Measurements from ENCODE around the gene TMEM18. TPM values are rescaled to one million over a fixed set of nuclear protein-coding genes. Genes with fewer than 3 reads are reported as not detected.
"Not testable (repeated sequence)": the region's sequence is repeated elsewhere in the genome, so short reads cannot be mapped to it uniquely, and the experiment has no call there.

TMEM18 gene
- total RNA-seq, 4 donors from 2014 or later: 15.1 to 20.5 (median 17.1) TPM

DNA sequence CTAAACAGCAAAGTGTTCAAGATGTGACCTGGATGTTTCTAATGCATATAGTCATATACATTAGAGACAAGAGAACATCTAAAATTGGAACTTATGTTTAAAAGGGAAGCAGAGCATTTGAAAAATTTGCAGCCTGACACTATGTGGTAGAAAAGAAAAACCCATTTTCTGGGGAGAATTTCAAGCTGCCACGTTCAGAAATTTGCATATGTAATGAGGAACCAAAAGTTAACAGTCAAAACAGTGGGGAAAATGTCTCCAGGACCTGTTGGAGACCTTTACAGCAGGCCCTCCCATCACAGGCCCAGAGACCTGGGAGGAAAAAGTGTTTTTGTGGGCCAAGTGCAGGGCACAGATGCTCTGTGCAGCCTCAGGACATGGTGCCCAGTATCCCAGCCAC is 8.2 kb upstream of the TMEM18 start:
- intact Hi-C loops (cut with DNase I; ENCODE audit: low total_unique reads): no loop called here
- WGBS, 2 donors: 70 to 74% methylated on average over 1 of the region's 1 CpG
- no peak for DNase-seq (ENCODE audit: low spot score in 2 of 2)
- no peak overlapping the region for H3K4me3 ChIP-seq (ENCODE audit: low read depth, poor library complexity, severe bottlenecking)
- no peak for TF ChIP-seq POLR2A (IDR thresholded peaks at IDR 0.05)
- TF ChIP-seq, protein P1, sequence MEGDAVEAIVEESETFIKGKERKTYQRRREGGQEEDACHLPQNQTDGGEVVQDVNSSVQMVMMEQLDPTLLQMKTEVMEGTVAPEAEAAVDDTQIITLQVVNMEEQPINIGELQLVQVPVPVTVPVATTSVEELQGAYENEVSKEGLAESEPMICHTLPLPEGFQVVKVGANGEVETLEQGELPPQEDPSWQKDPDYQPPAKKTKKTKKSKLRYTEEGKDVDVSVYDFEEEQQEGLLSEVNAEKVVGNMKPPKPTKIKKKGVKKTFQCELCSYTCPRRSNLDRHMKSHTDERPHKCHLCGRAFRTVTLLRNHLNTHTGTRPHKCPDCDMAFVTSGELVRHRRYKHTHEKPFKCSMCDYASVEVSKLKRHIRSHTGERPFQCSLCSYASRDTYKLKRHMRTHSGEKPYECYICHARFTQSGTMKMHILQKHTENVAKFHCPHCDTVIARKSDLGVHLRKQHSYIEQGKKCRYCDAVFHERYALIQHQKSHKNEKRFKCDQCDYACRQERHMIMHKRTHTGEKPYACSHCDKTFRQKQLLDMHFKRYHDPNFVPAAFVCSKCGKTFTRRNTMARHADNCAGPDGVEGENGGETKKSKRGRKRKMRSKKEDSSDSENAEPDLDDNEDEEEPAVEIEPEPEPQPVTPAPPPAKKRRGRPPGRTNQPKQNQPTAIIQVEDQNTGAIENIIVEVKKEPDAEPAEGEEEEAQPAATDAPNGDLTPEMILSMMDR (IDR thresholded peaks at IDR 0.05): no peak

DNA sequence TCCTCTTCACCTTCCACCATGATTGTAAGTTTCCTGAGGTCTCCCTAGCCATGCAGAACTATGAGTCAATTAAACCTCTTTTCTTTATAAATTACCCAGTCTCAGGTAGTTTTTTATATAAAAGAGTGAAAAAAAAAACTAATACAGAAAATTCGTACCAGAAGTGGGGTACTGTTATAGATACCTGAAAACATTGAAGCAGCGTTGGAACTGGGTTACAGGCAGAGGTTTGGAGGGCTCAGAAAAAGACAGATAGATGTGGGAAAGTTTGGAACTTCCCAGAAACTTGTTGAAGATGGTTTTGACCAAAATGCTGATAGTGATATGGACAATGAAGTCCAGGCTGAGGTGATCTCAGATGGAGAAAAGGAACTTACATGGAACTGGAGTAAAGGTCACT is 7.7 kb upstream of the TMEM18 start:
- H3K4me3 ChIP-seq (ENCODE audit: low read depth, poor library complexity, severe bottlenecking); intact Hi-C loops (cut with DNase I; ENCODE audit: low total_unique reads); DNase-seq (ENCODE audit: low spot score in 2 of 2): not testable (repeated sequence)
- 91 to 96% methylated on average over 2 of the region's 2 CpGs for WGBS, 2 donors

DNA sequence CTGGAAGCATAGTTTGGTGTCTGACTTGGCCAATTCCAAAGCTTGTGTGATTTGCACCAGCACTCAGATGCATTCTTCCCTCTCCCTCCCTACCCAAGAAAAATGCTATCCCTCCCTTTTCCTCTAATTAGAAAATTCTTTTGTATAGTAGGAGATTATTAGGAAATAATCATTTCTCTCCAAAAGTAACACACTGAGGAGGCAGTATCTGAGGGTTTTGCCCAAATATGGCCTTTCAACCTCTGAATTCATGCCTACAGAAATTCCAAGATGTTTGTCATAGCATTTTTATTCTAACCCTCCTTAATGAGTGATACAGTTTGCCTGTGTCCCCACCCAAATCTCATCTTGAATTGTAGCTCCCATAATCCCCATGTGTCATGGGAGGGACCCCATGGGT is 5.0 kb upstream of the TMEM18 start:
- H3K4me3 ChIP-seq (ENCODE audit: low read depth, poor library complexity, severe bottlenecking): no peak overlapping the region
- TF ChIP-seq POLR2A (IDR thresholded peaks at IDR 0.05): no peak
- TF ChIP-seq, protein P1 (IDR thresholded peaks at IDR 0.05): no peak
- intact Hi-C loops (cut with DNase I; ENCODE audit: low total_unique reads): no loop called here
- no peak for DNase-seq (ENCODE audit: low spot score in 2 of 2)

DNA sequence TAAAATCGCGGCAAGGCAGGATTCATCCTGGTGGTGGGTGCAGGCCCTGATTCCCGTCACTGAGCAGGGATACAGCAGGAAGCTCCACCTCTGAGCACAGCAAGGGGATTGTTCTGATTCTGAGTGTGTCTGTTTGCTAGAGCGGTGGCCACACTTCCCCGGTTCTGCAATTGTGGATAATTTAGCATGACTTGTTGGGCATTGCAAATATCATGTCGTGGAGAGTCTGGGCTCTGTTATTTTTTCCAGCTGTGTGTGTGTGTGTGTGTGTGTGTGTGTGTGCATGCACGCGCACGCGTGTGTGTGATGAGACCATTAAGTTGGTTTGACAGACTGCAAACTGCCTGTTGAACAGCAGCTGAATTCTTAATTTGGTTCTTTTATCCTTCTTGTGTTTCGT is 4.1 kb upstream of the TMEM18 start:
- no peak for TF ChIP-seq POLR2A (IDR thresholded peaks at IDR 0.05)
- TF ChIP-seq, protein P1 (IDR thresholded peaks at IDR 0.05): no peak
- no peak overlapping the region for H3K4me3 ChIP-seq (ENCODE audit: low read depth, poor library complexity, severe bottlenecking)
- intact Hi-C loops (cut with DNase I; ENCODE audit: low total_unique reads): no loop called here
- no peak for DNase-seq (ENCODE audit: low spot score in 2 of 2)
- WGBS, 2 donors: 67 to 79% methylated on average over 11 of the region's 11 CpGs

DNA sequence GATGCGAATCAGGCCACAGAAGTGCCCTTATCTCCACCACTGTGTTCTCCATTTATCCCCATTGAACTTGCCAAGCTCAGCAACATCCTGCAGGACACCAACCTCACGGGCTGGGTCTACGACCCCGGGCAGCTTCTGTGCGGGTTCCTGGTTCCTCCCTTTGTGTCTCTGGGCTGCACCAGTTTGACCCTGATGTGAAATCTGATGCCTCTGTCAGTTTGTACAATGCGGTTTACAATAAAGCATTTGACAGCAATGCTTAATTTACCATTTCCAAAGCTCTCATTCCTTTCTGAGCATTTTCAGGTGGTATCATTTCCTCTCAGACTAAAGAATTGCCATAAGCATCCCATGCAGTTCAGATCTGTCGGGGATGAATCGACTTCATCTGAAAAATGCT is 3.3 kb upstream of the TMEM18 start:
- TF ChIP-seq, protein P1 (IDR thresholded peaks at IDR 0.05): no peak
- no peak for TF ChIP-seq POLR2A (IDR thresholded peaks at IDR 0.05)
- intact Hi-C loops (cut with DNase I; ENCODE audit: low total_unique reads): no loop called here
- WGBS, 2 donors: 80 to 86% methylated on average over 8 of the region's 8 CpGs
- no peak for DNase-seq (ENCODE audit: low spot score in 2 of 2)
- H3K4me3 ChIP-seq (ENCODE audit: low read depth, poor library complexity, severe bottlenecking): no peak overlapping the region

DNA sequence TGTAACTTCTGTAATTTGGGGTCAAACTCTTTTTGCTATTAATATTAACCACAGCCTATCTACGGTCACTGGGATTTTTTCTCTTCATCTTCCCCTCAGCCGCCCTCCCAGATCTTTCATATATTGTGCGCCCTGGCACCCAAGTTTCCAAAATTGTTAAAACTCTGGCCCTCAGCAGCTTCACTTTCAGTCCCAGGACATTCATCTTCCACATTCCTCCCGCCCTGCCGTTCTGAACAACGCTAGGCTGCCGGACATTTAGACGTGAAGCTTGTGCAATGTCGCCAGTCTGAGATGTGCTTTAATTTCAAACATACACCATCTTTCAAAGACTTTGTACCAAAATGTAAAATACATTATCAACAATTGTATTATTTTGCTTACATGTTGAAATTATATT is 1.8 kb upstream of the TMEM18 start:
- DNase-seq (ENCODE audit: low spot score in 2 of 2): no peak
- intact Hi-C loops (cut with DNase I; ENCODE audit: low total_unique reads): no loop called here
- TF ChIP-seq, protein P1 (IDR thresholded peaks at IDR 0.05): no peak
- no peak for TF ChIP-seq POLR2A (IDR thresholded peaks at IDR 0.05)
- 91 to 95% methylated on average over 9 of the region's 9 CpGs for WGBS, 2 donors
- no peak overlapping the region for H3K4me3 ChIP-seq (ENCODE audit: low read depth, poor library complexity, severe bottlenecking)

All from lower leg skin (tissue), 4 donors.